OCI-LY3 (cell line): ENCODE data around the gene TPRX2.

Experiments
- H2AFZ ChIP-seq: fragments of 200-600, 300-600 bp; shearing (Covaris generic); 2 replicates; pipeline ENCODE4 v1.6.0; 2014; ENCODE audit warnings: antibody characterized with exemption, low read depth, low read length
- H3K27ac ChIP-seq: fragments of 200-600, 300-600 bp; sonication (generic); 2 replicates; pipeline ENCODE4 v1.5.1; 2014; ENCODE audit warnings: mild to moderate bottlenecking, low read length, moderate library complexity, mixed read lengths
- H3K27me3 ChIP-seq: fragments of 200-600, 300-600 bp; sonication (generic); 2 replicates; pipeline ENCODE4 v1.6.1; 2014; ENCODE audit warnings: low read depth, low read length, mixed read lengths
- H3K36me3 ChIP-seq: fragments of 200-600, 300-600 bp; sonication (generic); replicated peaks from 2 replicates; pipeline ENCODE3; 2014; ENCODE audit warnings: low read depth, low read length, mixed read lengths
- H3K4me1 ChIP-seq: fragments of 300-600, 200-600 bp; sonication (generic); 2 replicates; pipeline ENCODE4 v1.6.1; 2014; ENCODE audit warnings: low read length, mixed read lengths
- H3K4me2 ChIP-seq: fragments of 200-600, 300-600 bp; sonication (generic); 2 replicates; pipeline ENCODE4 v1.6.1; 2014; ENCODE audit warnings: low read length, mixed read lengths
- H3K4me3 ChIP-seq: fragments of 300-600, 200-600 bp; sonication (generic); 2 replicates; pipeline ENCODE4 v1.5.1; 2014; ENCODE audit warnings: antibody characterized with exemption, mild to moderate bottlenecking, low read length, moderate library complexity
- H3K79me2 ChIP-seq: fragments of 300-600, 200-600 bp; shearing (Covaris generic); 2 replicates; pipeline ENCODE4 v1.6.1; 2014; ENCODE audit warnings: mild to moderate bottlenecking, low read length, mixed read lengths
- H3K9ac ChIP-seq: fragments of 300-600, 200-600 bp; shearing (Covaris generic); 2 replicates; pipeline ENCODE4 v1.6.0; 2014; ENCODE audit warnings: mild to moderate bottlenecking, low read length, moderate library complexity
- H3K9me3 ChIP-seq: fragments of 200-600, 300-600 bp; shearing (Covaris generic); 2 replicates; pipeline ENCODE4 v1.6.1; 2014; ENCODE audit warnings: low read length, mixed read lengths; ENCODE audit not compliant: insufficient read depth
- H4K20me1 ChIP-seq: fragments of 200-600, 300-600 bp; sonication (generic); 2 replicates; pipeline ENCODE4 v1.6.1; 2016; ENCODE audit warnings: low read length, mixed read lengths; ENCODE audit not compliant: insufficient read depth
- EZH2phosphoT487 ChIP-seq: fragments of 200-600 bp; shearing (Covaris generic); IDR thresholded peaks from 2 replicates; pipeline ENCODE4 v1.6.1; 2018; ENCODE audit warnings: antibody characterized with exemption, mixed run types, low read depth
- TF ChIP-seq, protein P1 (sequence below): fragments of 200-600, 300-600 bp; sonication (generic); IDR thresholded peaks from 2 replicates; pipeline ENCODE4 v1.5.1; 2014; ENCODE audit warnings: antibody characterized with exemption, low read length, low read depth

Gene TPRX2

DNA sequence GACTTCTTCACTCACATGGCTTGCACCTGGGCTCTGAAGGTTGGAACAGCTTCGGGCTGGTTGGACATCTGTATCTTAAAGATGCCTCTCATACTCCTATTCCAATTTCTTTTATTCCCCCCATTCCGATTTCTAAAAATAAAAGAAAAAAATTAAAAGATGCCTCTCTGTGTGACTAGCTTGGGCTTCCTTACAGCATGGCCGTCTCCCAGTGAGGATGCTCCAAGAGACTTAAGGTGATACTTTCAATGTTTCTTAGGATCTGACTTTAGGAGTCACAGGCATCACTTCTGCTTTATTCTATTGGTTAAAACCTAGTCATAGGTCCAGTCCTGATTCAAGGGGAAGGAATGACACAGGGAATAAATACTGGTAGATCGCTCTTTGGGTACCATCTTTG lies 37.0 kb downstream of the TPRX2 start:
- Histone ChIP-seq H3K4me1 (no peaks in the 10 kb centered on the region), H3K36me3 (no peaks in the 10 kb centered on the region), H3K9ac (no peak overlapping the region), H3K27me3 (0 out of 2 replicates have a peak, but pooled peaks cover under 1% of the 10 kb centered on the region), H3K4me2 (no peak overlapping the region), H3K27ac (no peak overlapping the region), H2AFZ (no peak overlapping the region), H4K20me1 (no peaks in the 10 kb centered on the region), H3K9me3 (peaks cover 5% of the 10 kb centered on the region; the same call in 1 of the 2 replicates), H3K4me3 (no peak overlapping the region), H3K79me2 (no peaks in the 10 kb centered on the region)
- TF ChIP-seq EZH2phosphoT487: no peak
- TF ChIP-seq, protein P1, sequence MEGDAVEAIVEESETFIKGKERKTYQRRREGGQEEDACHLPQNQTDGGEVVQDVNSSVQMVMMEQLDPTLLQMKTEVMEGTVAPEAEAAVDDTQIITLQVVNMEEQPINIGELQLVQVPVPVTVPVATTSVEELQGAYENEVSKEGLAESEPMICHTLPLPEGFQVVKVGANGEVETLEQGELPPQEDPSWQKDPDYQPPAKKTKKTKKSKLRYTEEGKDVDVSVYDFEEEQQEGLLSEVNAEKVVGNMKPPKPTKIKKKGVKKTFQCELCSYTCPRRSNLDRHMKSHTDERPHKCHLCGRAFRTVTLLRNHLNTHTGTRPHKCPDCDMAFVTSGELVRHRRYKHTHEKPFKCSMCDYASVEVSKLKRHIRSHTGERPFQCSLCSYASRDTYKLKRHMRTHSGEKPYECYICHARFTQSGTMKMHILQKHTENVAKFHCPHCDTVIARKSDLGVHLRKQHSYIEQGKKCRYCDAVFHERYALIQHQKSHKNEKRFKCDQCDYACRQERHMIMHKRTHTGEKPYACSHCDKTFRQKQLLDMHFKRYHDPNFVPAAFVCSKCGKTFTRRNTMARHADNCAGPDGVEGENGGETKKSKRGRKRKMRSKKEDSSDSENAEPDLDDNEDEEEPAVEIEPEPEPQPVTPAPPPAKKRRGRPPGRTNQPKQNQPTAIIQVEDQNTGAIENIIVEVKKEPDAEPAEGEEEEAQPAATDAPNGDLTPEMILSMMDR: no peak

DNA sequence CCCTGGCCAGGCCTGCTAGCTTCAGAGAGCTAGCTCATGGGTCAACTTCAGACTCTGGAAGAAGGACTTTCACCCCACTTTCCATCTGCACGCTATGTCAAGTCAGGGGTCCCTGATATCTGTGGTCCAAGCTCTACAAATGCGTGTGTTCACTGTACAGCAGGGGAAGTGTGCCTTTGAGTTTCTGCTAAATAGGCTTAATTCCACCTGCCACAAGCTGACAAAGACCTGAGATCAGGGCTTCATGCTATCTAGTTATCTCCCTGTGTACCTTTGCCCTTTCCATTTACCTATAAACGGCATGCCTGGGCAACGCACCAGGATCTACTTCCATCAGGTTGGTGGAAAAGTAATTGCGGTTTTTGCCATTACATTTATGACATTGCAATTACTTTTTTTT lies 37.7 kb downstream of the TPRX2 start:
- no peaks in the 10 kb centered on the region for H3K79me2 ChIP-seq
- H3K9ac ChIP-seq: no peak overlapping the region
- no peak overlapping the region for H3K4me2 ChIP-seq
- no peak overlapping the region for H3K27ac ChIP-seq
- no peak overlapping the region for H3K4me3 ChIP-seq
- no peaks in the 10 kb centered on the region for H3K36me3 ChIP-seq
- peaks cover 5% of the 10 kb centered on the region; the same call in 1 of the 2 replicates for H3K27me3 ChIP-seq
- H2AFZ ChIP-seq: no peak overlapping the region
- TF ChIP-seq EZH2phosphoT487: no peak
- TF ChIP-seq, protein P1: no peak
- H3K4me1 ChIP-seq: no peaks in the 10 kb centered on the region
- H4K20me1 ChIP-seq: no peaks in the 10 kb centered on the region
- H3K9me3 ChIP-seq: peaks cover 5% of the 10 kb centered on the region; the same call in 1 of the 2 replicates

DNA sequence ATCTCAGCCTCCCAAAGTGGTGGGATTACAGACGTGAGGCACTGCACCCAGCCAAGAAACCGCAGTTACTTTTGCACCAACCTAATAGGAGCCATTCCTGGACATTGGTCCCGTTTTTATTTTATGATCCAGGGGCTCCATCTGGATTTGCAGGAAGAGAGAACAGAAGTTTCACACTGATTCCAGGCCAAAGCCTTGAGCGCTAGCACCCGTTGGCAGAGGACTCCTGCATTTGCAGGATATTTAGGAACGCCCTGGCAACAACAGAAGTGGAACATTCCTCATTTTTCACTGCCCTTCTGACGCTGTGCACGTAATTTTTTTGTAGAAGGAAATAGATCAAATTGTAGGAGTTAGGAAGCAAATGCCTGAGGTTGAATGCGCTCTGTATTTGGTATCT lies 38.8 kb downstream of the TPRX2 start:
- no peak overlapping the region for H3K4me3 ChIP-seq
- no peak overlapping the region for H3K4me2 ChIP-seq
- H2AFZ ChIP-seq: no peak overlapping the region
- H3K9ac ChIP-seq: no peak overlapping the region
- no peak overlapping the region for H3K27ac ChIP-seq
- no peaks in the 10 kb centered on the region for H3K36me3 ChIP-seq
- H3K9me3 ChIP-seq: no peaks in the 10 kb centered on the region
- TF ChIP-seq, protein P1: no peak
- no peak for TF ChIP-seq EZH2phosphoT487
- no peaks in the 10 kb centered on the region for H3K79me2 ChIP-seq
- H4K20me1 ChIP-seq: no peaks in the 10 kb centered on the region
- H3K4me1 ChIP-seq: no peaks in the 10 kb centered on the region
- peaks cover 5% of the 10 kb centered on the region; the same call in 1 of the 2 replicates for H3K27me3 ChIP-seq

DNA sequence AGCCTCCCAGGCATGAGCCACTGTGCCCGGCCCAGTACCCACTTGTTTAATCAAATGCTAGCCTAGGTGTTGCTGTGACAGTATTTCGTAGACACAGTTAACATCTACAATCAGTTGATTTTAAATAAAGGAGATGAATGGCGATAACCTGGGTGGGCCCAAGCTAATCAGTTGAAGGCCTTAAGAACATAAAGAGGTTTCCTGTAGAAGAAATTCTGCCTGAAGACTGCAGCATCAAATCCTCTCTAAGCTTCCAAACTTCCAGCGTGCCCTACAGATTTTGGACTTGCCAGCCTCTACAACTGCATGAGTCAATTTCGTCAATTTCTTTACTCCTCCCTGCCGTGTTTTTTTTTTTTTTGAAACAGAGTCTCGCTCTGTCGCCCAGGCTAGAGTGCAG lies 40.3 kb downstream of the TPRX2 start:
- Histone ChIP-seq H3K9ac (no peak overlapping the region), H3K4me1 (no peaks in the 10 kb centered on the region), H4K20me1 (no peaks in the 10 kb centered on the region), H3K4me3 (no peak overlapping the region), H3K27me3 (peaks cover 5% of the 10 kb centered on the region; the same call in 1 of the 2 replicates), H3K4me2 (no peak overlapping the region), H3K27ac (no peak overlapping the region), H2AFZ (no peak overlapping the region), H3K9me3 (no peaks in the 10 kb centered on the region), H3K79me2 (no peaks in the 10 kb centered on the region), H3K36me3 (no peaks in the 10 kb centered on the region)
- no peak for TF ChIP-seq EZH2phosphoT487
- TF ChIP-seq, protein P1: no peak
